Measurements from ENCODE around the gene TECR.
"Not testable (repeated sequence)": the region's sequence is repeated elsewhere in the genome, so short reads cannot be mapped to it uniquely, and the experiment has no call there.

Gene TECR

DNA sequence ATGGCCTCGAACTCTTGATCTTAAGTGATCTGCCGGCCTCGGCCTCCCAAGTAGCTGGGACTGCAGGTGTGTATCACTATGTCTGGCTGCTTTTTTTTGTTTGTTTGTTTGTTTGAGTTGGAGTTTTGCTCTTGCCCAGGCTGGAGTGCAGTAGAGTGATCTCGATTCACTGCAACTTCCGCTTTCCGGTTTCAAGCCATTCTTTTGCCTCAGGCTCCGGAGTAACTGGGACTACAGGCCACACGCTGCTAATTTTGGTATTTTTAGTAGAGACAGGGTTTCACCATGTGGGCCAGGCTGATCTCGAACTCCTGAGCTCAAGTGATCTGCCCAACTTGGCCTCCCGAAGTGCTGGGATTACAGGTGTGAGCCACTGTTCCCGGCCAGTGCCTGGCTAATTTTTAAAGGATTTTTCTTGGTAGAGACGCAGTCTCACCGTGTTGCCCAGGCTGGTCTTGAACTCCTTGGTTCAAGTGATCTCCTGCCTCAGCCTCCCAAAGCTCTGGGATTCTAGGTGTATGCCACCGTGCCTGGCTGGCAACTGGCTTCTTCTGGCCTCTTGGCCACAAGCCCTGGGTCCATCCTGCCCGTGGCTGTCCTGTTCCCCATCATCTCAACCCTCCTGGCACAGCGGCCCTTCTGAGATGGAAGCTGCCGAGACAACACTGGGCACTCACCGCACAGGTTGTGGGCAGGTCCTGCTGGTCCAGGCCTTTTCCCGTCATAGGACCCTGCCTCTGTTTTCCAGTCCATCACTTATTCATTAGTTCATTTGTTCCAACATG lies 11.5 kb downstream of the TECR start:
- no peak for DNase-seq

DNA sequence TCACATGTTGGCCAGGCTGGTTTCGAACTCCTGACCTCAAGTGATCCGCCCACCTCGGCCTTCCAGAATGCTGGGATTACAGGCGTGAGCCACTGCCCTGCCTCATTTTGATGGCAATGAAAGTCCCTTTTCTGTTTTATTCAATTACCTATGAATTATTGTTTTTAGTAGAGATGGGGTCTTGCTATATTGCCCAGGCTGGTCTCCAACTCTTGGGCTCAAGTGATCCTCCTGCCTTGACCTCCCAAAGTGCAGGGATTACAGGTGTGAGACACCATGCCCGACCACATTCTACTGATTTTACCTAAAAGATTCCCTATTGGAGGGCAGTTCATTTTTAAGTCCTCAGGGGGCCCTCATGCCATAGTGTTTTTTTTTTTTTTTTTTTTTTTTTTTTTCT lies 12.6 kb downstream of the TECR start:
- DNase-seq: not testable (repeated sequence)

DNA sequence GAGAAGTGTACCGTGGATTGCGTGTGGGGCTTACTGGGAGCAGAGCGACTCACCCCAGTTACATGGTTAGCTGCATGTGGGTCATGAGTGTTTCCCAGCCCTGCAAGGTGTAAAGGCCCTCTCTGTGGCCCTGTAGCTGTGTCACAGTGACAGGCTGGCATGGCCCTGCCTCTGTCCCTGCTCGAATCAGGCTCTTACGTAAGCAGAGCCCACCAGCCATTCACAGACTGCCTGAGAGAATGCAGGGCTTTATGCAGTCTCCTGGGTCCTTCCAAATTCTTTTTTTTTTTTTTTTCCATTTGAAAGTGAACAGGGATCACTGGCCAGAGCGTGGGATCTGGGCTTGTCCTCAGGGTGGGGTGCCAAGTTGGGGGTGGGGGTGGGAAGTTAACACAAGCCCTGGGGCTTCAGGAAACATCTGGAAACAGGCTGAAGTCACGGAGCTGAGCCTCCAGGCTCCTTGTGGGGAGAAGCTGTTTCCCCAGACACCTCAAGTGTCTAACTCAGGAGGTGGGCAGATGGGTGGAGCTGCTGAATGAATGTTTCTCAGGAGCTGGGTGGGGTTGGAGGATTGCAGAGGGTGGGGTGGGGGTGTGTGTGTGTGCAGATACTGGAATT lies 13.4 kb downstream of the TECR start:
- no peak for DNase-seq

DNA sequence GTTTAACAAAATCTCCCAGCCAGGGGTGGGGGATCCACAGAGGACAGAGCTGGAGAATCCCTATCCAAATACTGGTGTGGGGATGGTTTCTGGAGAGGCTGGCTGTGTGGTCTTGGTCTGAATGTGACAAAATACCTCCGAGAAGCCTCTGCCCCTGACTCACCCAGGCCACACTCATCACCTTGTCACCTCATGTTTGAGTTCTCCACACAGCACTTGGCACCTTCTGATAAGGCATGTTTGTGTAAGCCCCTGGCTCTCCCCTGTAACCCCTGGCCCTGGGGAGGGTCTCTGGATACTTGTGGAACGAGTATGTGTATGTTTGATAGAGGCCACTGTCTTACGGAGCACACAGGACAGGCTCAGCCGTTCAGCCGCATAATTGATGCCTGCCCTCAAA lies 14.7 kb downstream of the TECR start:
- no peak for DNase-seq

GRCh38 chr19:14544977-14545715 lies 15.8 kb downstream of the TECR start:
- peak; percentile 86 for DNase-seq

DNA sequence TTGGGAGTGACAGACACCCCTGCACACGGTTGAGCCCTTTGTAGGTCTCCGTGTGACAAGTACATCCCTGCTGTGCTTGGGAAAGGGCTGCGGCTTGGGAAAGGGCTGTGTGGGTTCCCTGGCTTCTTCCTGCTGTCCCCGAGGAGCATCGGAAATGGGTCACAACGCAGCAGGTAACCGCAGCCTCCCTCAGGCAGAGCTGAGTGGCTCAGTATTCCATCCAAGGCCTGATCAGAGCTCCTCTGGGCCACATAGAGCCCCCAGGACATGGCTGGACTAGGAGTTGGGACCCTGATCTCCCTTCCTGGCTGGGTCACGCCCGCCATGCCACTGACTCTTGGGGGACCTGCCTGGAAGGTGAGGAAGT lies 16.3 kb downstream of the TECR start:
- DNase-seq: no peak

DNA sequence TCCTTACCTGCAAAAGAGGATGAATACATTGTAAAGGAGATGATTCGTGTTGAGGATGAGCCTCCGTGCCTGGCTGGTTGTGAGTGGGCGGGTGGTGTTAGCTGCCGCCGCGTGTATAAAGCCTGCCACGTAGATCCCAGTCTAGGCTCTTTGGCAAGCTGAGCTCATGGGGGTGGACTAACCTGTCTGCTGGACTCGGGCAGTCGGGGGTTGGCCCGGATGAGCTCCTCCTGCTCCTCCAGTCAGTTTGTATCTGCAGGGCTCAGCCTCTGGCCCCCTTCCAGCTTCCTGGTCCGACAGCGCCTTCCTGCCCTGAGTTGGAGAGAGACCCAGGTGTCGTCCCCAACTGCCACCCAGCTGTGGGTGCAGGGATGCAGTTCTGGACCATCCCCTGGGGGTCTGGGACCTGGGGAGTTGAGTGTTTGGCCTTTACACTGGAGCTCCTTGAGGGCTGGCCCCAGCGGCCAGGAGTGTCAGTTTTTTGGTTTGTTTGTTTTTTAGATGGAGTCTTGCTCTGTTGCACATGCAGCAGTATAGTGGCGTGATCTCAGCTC lies 20.9 kb downstream of the TECR start:
- no peak for DNase-seq

- peak; percentile 23 for DNase-seq
Observed at GRCh38 chr19:14551134-14552005, 22.0 kb downstream of the TECR start.

- DNase-seq: not testable (repeated sequence)
Observed at GRCh38 chr19:14552006-14552360, 22.6 kb downstream of the TECR start.

DNA sequence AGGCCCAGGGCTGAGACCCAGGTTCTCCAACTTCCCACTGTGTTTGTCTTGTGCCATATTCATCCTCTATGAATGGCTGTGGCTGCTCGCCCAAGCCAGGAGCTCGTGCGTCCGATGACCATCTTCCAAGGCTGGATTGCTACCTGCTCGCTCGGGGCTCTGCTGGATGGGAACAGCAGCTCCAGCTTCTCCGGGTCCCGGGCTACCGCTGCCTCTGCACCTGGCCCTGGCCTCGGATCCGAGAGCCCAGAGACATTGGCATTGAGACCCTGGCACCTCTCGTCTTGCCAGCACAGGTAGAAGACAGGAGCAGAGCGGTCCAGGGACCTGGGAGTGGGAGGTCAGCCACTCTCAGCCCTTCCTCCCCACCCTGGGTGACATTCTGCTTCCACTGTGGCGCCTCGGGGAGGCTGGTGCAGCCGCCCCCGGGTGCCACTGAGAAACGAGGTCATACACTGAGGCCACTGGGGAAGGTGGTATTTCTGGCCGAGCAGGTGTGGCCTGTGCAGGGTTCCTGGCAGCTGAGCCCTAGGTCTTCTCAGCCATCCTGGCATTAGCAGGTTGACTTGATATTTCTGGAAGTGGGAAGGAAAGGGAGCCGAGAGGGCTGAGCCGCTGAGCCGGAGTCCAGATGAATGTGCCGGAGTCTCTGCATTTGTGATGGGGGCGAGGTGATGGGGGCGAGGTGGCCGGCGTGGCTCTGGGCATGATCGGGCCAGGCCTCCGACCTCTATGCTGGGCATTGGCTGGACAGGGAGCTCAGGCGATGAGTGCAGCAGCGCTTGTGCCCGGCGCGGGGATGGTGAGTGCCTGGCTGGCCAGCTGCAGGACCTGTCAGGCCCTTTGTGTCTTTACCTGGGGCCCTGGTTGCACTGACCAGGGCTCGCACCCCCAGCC lies 23.9 kb downstream of the TECR start:
- DNase-seq: no peak

- DNase-seq: no peak
Observed at GRCh38 chr19:14553939-14554243, 24.5 kb downstream of the TECR start.

DNA sequence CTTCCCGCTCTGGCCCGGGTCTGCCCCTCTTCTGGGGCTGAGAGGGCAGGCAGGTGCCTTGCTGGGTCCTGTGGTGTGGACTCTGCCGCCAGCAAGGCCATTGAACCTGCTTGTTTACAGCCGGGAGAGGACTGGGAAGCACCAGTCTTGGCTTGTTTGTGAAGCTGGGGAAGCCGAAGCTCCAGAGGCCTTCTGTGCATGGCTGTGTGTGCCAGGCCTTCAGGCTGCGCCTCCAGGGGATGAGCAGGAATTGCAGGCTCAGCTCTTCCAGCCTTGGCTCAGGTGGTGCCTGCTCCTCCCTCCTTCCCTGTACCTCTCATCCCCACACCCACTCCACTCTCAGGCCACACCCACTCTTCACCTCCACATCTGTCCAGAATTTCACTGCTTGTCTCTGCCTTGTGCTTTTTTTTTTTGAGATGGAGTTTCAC lies 25.0 kb downstream of the TECR start:
- peak; percentile 80 for DNase-seq

- no peak for DNase-seq
Observed at GRCh38 chr19:14555918-14556661, 26.7 kb downstream of the TECR start.

- peak; percentile 40 for DNase-seq
Observed at GRCh38 chr19:14556662-14557188, 27.3 kb downstream of the TECR start.

GRCh38 chr19:14558370-14559066 lies 29.1 kb downstream of the TECR start:
- no peak for DNase-seq

GRCh38 chr19:14559916-14560775 lies 30.8 kb downstream of the TECR start:
- no peak for DNase-seq

- no peak for DNase-seq
Observed at GRCh38 chr19:14560776-14561108, 31.3 kb downstream of the TECR start.

- no peak for DNase-seq
Observed at GRCh38 chr19:14561249-14561648, 31.9 kb downstream of the TECR start.

DNA sequence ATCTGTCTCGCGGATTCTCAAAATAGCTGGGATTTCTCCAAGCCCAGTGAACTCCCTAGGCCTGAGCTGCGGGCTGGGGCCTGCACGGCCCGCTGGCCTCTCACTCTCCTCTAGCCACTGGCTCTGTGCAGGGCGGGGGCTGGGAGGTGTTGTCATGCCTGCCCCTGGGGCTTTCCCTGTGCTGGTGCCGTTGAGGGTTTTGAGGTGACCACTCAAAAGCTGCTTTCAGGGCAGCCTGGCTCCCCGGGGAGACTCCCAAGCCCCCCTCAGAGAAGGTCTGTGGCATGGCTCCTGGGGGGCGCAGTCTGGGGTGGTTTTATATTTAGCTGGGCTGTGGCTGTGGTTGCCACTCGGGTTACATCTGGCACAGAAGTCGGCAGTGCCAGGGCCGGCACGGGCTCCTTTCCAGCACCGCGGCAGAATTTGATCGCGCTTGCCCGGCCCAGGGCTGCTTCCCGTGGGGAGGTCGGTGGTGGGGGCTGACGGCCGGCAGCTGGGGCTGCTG lies 32.5 kb downstream of the TECR start:
- DNase-seq: no peak

Data from NCI-H1694 (cell line).